ENCODE results near the gene STAB2.

The STAB2 gene

DNA sequence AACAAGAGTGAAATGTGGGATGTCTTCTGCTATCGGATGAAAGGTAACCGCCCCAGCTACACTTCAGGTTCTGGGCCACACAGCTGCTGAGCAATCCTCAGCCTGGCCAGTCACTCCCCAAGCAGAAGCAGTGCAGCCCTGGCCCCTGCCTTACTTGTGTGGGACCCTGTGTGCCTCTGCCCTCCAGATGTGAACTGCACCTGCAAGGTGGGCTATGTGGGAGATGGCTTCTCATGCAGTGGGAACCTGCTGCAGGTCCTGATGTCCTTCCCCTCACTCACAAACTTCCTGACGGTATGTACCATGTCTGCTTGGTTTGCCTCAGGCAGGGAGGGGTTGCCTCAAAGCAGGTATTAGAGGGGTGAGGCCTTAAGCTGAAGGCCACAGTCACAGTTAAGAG lies 168.4 kb downstream of the STAB2 start:
- Histone ChIP-seq H3K9me3 (ENCODE audit: low read length) (no peaks in the 10 kb centered on the region), H3K36me3 (ENCODE audit: insufficient read depth, low read length) (peaks cover 14% of the 10 kb centered on the region), H3K27me3 (ENCODE audit: control insufficient read depth in 1 of 2, insufficient read depth in 2 of 2, low read length in 2 of 2) (no peaks in the 10 kb centered on the region), H3K4me1 (ENCODE audit: insufficient read depth, low read length) (no peaks in the 10 kb centered on the region), H3K27ac (ENCODE audit: low read depth, low read length) (no peak overlapping the region), H3K4me3 (ENCODE audit: low read depth in 1 of 2, low read length in 2 of 2) (no peak overlapping the region), H3K9ac (ENCODE audit: low read length) (no peak overlapping the region)

DNA sequence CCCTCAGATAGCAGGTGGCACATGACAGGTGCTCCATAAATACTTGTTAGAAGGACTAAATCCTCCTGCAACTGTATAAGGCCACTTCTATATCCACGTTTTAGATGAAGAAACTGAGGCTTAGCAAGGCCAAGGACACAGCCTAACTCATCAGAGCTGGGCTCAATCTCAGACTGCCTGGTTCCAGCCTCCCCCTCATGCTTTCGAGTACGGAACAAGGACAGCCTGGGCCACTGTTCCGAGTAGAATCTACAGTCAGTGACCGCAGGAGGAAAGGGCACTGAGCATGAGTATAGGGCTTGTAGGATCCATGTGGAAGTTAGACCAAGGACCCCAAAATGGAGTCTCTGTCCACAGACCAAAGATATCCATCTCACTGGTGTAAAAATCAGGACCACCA lies 169.4 kb downstream of the STAB2 start:
- Histone ChIP-seq H3K9me3 (ENCODE audit: low read length) (no peaks in the 10 kb centered on the region), H3K4me3 (ENCODE audit: low read depth in 1 of 2, low read length in 2 of 2) (no peak overlapping the region), H3K9ac (ENCODE audit: low read length) (no peak overlapping the region), H3K27me3 (ENCODE audit: control insufficient read depth in 1 of 2, insufficient read depth in 2 of 2, low read length in 2 of 2) (no peaks in the 10 kb centered on the region), H3K36me3 (ENCODE audit: insufficient read depth, low read length) (peaks cover 22% of the 10 kb centered on the region), H3K27ac (ENCODE audit: low read depth, low read length) (no peak overlapping the region), H3K4me1 (ENCODE audit: insufficient read depth, low read length) (no peaks in the 10 kb centered on the region)

DNA sequence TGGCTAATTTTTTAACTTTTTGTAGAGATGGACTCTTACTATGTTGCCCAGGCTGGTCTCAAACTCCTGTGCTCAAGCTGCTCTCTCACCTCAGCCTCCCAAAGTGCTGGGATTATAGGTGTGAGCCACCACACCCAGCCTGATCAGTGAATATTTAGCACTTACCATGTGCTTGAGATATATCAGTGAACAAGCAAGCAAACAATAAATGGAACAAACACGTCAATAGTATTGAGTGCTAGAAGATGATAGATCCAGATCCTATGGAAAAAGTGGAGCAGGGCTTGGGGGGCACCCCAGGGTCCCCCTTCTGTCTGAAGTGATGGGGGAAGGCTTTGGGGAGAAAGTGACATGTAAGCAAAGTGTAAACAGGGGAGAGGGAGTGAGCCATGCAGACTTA lies 170.2 kb downstream of the STAB2 start:
- no peak overlapping the region for H3K27ac ChIP-seq (ENCODE audit: low read depth, low read length)
- H3K36me3 ChIP-seq (ENCODE audit: insufficient read depth, low read length): peaks cover 30% of the 10 kb centered on the region
- H3K9ac ChIP-seq (ENCODE audit: low read length): no peak overlapping the region
- no peaks in the 10 kb centered on the region for H3K4me1 ChIP-seq (ENCODE audit: insufficient read depth, low read length)
- no peaks in the 10 kb centered on the region for H3K9me3 ChIP-seq (ENCODE audit: low read length)
- H3K4me3 ChIP-seq (ENCODE audit: low read depth in 1 of 2, low read length in 2 of 2): no peak overlapping the region
- no peaks in the 10 kb centered on the region for H3K27me3 ChIP-seq (ENCODE audit: control insufficient read depth in 1 of 2, insufficient read depth in 2 of 2, low read length in 2 of 2)

DNA sequence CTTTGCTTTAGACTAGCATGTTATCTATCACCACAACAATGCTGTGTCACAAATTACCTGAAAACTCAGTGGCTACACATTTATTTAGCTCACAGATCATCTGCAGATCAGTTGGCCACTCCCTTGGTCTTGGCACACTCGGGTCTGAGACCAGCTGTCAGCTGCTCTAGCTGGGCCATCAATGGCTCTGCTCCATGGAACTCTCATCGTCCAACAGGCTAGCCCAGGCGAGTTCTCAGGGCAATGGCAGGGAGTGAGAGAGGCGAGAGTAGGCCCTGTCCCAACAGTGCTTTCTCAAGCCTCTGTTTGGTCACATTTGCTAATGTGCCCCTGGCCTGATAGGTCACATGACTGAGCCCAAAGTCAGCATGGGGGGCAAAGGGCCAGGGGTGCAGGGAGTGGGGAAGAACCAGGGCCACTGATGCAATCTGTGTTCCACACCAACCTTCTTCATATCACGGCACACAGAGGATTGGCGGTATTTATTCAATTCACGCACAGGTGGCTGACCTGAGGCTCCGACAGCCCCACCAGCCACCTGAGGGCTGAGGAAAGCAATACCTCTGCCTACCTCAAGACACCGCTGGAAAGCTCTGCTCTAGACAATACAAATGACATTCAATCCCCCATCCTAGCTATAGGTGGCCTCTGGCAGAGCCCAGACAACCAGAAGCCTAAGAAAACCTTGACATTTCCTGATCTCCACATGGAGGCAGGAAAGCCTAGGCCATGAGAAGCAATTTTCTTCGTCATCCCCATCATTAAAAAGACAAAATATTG lies 171.4 kb downstream of the STAB2 start:
- Histone ChIP-seq H3K9me3 (ENCODE audit: low read length) (no peaks in the 10 kb centered on the region), H3K36me3 (ENCODE audit: insufficient read depth, low read length) (peaks cover 40% of the 10 kb centered on the region), H3K27ac (ENCODE audit: low read depth, low read length) (no peak overlapping the region), H3K9ac (ENCODE audit: low read length) (no peak overlapping the region), H3K4me3 (ENCODE audit: low read depth in 1 of 2, low read length in 2 of 2) (no peak overlapping the region), H3K27me3 (ENCODE audit: control insufficient read depth in 1 of 2, insufficient read depth in 2 of 2, low read length in 2 of 2) (no peaks in the 10 kb centered on the region), H3K4me1 (ENCODE audit: insufficient read depth, low read length) (no peaks in the 10 kb centered on the region)

DNA sequence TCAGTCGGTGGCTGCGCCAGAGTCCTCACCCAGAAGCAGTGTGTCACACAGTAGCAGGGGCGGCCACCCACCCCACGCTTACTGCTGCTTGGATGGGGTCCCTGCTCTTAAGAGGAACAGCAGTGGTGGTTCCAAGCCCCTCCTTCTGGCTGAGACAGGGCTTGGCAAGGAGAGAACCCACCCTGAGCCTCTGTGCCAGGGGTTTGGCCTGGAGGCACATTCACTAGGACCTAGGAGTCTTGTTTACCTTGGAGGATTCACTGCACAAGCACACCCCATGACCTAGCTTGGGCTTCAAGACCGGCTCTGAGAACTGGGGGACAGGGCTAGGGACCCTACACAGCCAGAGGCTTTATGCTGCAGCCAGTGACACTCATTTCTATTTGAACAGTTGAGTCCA lies 175.4 kb downstream of the STAB2 start:
- no peaks in the 10 kb centered on the region for H3K9me3 ChIP-seq (ENCODE audit: low read length)
- H3K4me1 ChIP-seq (ENCODE audit: insufficient read depth, low read length): no peaks in the 10 kb centered on the region
- H3K36me3 ChIP-seq (ENCODE audit: insufficient read depth, low read length): peaks cover 70% of the 10 kb centered on the region
- no peak overlapping the region for H3K27ac ChIP-seq (ENCODE audit: low read depth, low read length)
- no peak overlapping the region for H3K9ac ChIP-seq (ENCODE audit: low read length)
- no peaks in the 10 kb centered on the region for H3K27me3 ChIP-seq (ENCODE audit: control insufficient read depth in 1 of 2, insufficient read depth in 2 of 2, low read length in 2 of 2)
- H3K4me3 ChIP-seq (ENCODE audit: low read depth in 1 of 2, low read length in 2 of 2): no peak overlapping the region

DNA sequence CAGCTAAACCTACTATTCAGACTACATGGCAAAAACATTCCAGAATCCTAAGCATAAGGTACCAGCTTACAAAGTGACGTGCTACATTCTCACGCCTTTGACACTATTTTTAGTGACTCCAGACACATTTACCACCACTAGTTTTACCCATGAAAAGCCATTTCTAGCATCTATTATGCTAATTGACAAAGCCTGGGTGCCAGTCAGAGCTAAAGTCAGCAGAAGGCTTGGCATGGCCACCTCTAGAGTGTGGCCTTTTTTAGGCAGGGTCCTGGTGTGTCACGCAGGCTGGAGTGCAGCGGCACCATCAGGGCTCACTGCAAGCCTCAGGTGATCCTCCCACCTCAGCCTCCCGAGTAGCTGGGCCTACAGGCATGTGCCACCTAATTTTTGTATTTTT lies 178.2 kb downstream of the STAB2 start:
- Histone ChIP-seq H3K9ac (ENCODE audit: low read length) (no peak overlapping the region), H3K27me3 (ENCODE audit: control insufficient read depth in 1 of 2, insufficient read depth in 2 of 2, low read length in 2 of 2) (no peaks in the 10 kb centered on the region), H3K36me3 (ENCODE audit: insufficient read depth, low read length) (peaks cover 84% of the 10 kb centered on the region), H3K27ac (ENCODE audit: low read depth, low read length) (no peak overlapping the region), H3K4me3 (ENCODE audit: low read depth in 1 of 2, low read length in 2 of 2) (no peak overlapping the region), H3K9me3 (ENCODE audit: low read length) (no peaks in the 10 kb centered on the region), H3K4me1 (ENCODE audit: insufficient read depth, low read length) (no peaks in the 10 kb centered on the region)

DNA sequence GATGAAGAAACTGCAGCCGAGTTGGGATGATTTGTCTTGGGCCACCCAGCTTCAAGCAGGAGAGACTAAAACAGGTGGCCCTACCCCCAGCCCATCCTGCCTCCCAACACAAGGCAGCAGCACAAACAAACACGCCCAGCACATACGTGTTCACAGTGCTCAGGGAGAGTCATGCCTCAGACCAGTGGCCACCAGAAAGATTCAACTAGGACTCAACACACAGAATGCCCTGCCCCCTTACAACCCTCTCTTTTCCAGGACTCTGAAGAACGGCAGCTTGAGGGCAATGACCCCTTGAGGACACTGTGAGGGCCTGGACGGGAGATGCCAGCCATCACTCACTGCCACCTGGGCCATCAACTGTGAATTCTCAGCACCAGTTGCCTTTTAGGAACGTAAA lies 179.0 kb downstream of the STAB2 start:
- no peak overlapping the region for H3K4me3 ChIP-seq (ENCODE audit: low read depth in 1 of 2, low read length in 2 of 2)

DNA sequence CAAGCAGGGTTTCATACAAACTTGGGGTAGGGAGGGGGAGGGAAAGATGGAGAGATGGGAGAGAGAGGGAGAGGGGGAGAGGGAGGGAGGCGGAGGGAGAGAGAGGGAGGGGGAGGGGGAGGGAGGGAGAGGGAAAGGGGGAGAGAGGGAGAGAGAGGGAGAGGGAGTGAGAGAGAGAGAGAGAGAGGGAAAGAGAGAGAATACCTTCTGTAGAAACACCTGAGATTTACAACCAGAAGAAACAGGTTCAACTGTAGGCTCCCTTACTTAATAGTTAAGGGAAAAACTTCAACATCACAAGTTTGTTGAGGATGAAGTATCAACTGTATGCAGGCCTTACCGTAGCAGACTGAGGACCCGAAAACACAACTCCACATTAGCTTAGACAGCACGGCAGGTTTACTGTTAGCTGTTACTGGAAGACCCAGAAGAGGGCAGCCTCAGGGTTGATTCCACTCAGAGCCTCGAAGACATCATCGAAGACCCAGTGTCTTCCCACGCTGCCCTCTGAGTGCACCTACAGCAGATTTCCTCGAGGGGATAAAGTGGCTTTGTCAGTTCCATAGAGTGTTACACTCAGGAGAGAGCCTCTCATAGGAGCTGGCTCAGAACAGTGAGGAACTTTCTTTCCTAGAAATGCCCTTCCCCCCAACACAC lies 181.5 kb downstream of the STAB2 start:
- Histone ChIP-seq H3K36me3 (ENCODE audit: insufficient read depth, low read length) (peaks cover 78% of the 10 kb centered on the region), H3K4me3 (ENCODE audit: low read depth in 1 of 2, low read length in 2 of 2) (no peak overlapping the region), H3K9me3 (ENCODE audit: low read length) (no peaks in the 10 kb centered on the region), H3K27me3 (ENCODE audit: control insufficient read depth in 1 of 2, insufficient read depth in 2 of 2, low read length in 2 of 2) (no peaks in the 10 kb centered on the region), H3K4me1 (ENCODE audit: insufficient read depth, low read length) (peaks cover 17% of the 10 kb centered on the region), H3K27ac (ENCODE audit: low read depth, low read length) (no peak overlapping the region), H3K9ac (ENCODE audit: low read length) (no peak overlapping the region)

More for the DNA sequence above, 179.0 kb downstream of the STAB2 start:
- H3K4me1 ChIP-seq (ENCODE audit: insufficient read depth, low read length): no peaks in the 10 kb centered on the region
- H3K27ac ChIP-seq (ENCODE audit: low read depth, low read length): no peak overlapping the region
- H3K27me3 ChIP-seq (ENCODE audit: control insufficient read depth in 1 of 2, insufficient read depth in 2 of 2, low read length in 2 of 2): no peaks in the 10 kb centered on the region
- no peaks in the 10 kb centered on the region for H3K9me3 ChIP-seq (ENCODE audit: low read length)
- no peak overlapping the region for H3K9ac ChIP-seq (ENCODE audit: low read length)
- peaks cover 85% of the 10 kb centered on the region for H3K36me3 ChIP-seq (ENCODE audit: insufficient read depth, low read length)

DNA sequence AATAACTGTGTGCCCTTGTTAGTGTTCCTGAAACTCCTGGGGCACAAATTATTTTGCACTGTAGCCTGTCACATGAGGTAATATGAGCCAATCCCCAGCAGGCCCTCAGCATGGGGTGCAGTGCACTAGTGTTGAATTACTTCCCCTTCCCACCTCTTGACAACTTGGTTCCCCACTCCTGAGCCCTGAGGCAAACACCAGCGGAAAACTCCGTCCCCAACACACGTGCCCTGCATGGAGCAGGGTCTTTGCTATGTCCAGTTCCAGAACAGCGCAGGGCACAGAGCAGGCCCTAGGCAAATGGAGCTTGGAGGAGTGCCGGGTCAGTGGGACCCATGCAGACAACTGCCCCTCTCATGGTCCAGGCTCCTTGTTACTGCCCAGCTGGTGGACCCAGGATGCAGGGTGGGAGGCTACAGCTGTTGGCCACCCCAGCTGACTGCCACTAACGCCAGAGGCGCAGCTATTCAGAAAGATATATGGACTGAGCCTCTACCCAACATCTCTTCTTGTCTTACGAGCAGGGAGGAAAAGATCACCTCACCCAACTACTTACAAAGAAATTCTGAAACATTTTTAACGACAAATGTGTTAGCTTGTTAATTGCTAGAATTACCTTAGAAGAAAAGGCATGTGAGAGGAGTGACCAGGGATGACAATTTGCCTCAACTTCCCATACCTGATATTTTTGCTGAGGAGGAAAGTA lies 182.3 kb downstream of the STAB2 start:
- peaks cover 75% of the 10 kb centered on the region for H3K36me3 ChIP-seq (ENCODE audit: insufficient read depth, low read length)
- H3K9me3 ChIP-seq (ENCODE audit: low read length): no peaks in the 10 kb centered on the region
- peaks cover 24% of the 10 kb centered on the region for H3K4me1 ChIP-seq (ENCODE audit: insufficient read depth, low read length)
- H3K27me3 ChIP-seq (ENCODE audit: control insufficient read depth in 1 of 2, insufficient read depth in 2 of 2, low read length in 2 of 2): no peaks in the 10 kb centered on the region
- no peak overlapping the region for H3K27ac ChIP-seq (ENCODE audit: low read depth, low read length)
- H3K9ac ChIP-seq (ENCODE audit: low read length): no peak overlapping the region
- no peak overlapping the region for H3K4me3 ChIP-seq (ENCODE audit: low read depth in 1 of 2, low read length in 2 of 2)

DNA sequence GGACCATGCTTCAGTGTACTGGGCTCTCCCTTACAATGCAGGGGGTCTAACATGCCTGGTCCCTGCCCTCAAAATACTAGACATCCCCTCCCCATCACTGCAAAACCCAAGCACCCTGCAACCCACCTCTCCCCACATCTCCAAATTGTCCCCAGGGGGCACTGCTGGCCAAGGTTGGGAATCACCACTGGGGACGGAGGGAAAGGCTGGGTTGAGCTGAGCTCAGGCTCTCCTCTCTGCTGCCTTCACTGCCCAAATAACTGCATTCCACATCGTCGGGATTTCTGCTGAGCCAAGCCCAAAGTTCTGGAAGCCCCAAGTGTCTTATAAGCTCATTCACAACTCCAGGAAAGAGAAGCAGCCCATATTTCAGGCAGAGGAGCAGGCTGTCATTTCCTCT lies 184.4 kb downstream of the STAB2 start:
- no peaks in the 10 kb centered on the region for H3K27me3 ChIP-seq (ENCODE audit: control insufficient read depth in 1 of 2, insufficient read depth in 2 of 2, low read length in 2 of 2)
- H3K9ac ChIP-seq (ENCODE audit: low read length): no peak overlapping the region
- no peak overlapping the region for H3K4me3 ChIP-seq (ENCODE audit: low read depth in 1 of 2, low read length in 2 of 2)
- peaks cover 24% of the 10 kb centered on the region for H3K4me1 ChIP-seq (ENCODE audit: insufficient read depth, low read length)
- H3K36me3 ChIP-seq (ENCODE audit: insufficient read depth, low read length): peaks cover 77% of the 10 kb centered on the region
- H3K27ac ChIP-seq (ENCODE audit: low read depth, low read length): no peak overlapping the region
- H3K9me3 ChIP-seq (ENCODE audit: low read length): no peaks in the 10 kb centered on the region

DNA sequence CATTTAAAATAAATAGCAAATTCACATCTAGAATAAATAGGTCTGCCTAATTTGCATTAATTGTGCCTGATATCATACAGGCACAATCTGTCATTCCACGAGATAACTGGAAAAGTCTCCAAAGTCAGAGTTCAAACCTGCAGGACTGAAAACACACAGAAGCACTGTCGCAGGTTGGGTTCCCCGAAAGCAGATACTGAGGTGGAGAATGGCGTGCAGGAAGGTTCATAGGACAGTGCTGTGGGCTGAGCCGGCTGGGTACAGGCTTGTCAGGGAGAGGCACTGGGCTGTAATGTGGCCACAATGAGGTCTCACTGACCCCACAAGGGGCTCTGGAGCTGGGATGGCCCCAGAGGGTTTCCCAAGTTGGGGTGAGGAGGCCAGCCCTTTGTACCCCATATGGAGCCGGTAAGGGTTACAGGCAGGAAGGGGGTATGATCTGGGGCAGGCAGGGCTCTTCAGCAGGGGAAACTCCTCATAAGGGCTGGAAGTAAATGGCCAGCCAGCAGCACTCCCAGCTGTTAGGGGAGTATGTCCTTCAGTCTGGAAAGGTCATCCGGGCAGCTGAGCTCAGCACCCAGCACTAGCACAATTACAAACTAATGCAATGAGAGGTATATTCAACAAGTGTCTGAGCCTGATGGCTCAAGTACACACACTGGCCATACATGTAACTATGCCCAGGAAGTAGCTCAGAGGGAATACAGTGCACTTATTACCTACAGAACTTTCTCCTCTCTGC lies 185.5 kb downstream of the STAB2 start:
- H3K27ac ChIP-seq (ENCODE audit: low read depth, low read length): no peak overlapping the region
- H3K27me3 ChIP-seq (ENCODE audit: control insufficient read depth in 1 of 2, insufficient read depth in 2 of 2, low read length in 2 of 2): no peaks in the 10 kb centered on the region
- peaks cover 24% of the 10 kb centered on the region for H3K4me1 ChIP-seq (ENCODE audit: insufficient read depth, low read length)
- no peak overlapping the region for H3K9ac ChIP-seq (ENCODE audit: low read length)
- no peak overlapping the region for H3K4me3 ChIP-seq (ENCODE audit: low read depth in 1 of 2, low read length in 2 of 2)
- H3K36me3 ChIP-seq (ENCODE audit: insufficient read depth, low read length): peaks cover 77% of the 10 kb centered on the region
- H3K9me3 ChIP-seq (ENCODE audit: low read length): no peaks in the 10 kb centered on the region
